Esophagus muscularis mucosa (tissue), 4 donors: Measurements from ENCODE around the gene OSBPL9. TPM values are rescaled to one million over a fixed set of nuclear protein-coding genes. Genes with fewer than 3 reads are reported as not detected.

Experiments used
- DNase-seq: peaks from one replicate; pipeline ENCODE4 v3.0.0-alpha.2; 2017; ENCODE audit errors: extremely low spot score
- H3K27ac ChIP-seq, 4 donors: fragments of 200-600 bp; sonication (generic); replicated peaks in 1 of 4; 1 replicate in 3 of 4; 2 replicates in 1 of 4; pipeline ENCODE4 v1.5.1; 2016 to 2019; ENCODE audit warnings: mild to moderate bottlenecking in 1 of 4
- H3K27me3 ChIP-seq, 4 donors: fragments of 200-600 bp; sonication (generic); one replicate each; pipeline versions ENCODE4 v1.5.1 to v1.6.0; 2016 to 2019
- H3K36me3 ChIP-seq, 4 donors: fragments of 200-600 bp; sonication (generic); one replicate each; pipeline ENCODE4 v1.5.1; 2016 to 2019
- H3K4me1 ChIP-seq, 4 donors: fragments of 200-600 bp; sonication (generic); one replicate each; pipeline ENCODE4 v1.5.1; 2016 to 2019
- H3K4me3 ChIP-seq, 4 donors: fragments of 200-600 bp; sonication (generic); 1 replicate in 2 of 4; 2 replicates in 2 of 4; pipeline ENCODE4 v1.5.1; 2016 to 2019; ENCODE audit warnings: mild to moderate bottlenecking in 4 of 4, moderate library complexity in 1 of 4
- H3K9me3 ChIP-seq, 4 donors: fragments of 200-600 bp; sonication (generic); 1 replicate in 3 of 4; 2 replicates in 1 of 4; pipeline ENCODE4 v1.5.1; 2016 to 2019
- CTCF ChIP-seq, 3 experiments: fragments of 200-600 bp in 2 of 3; fragments of 450-650 bp in 1 of 3; sonication (generic) in 2 of 3; IDR thresholded peaks; one replicate each; pipeline ENCODE4 v1.5.1; 2017 to 2019; ENCODE audit warnings: antibody characterized with exemption in 3 of 3, mild to moderate bottlenecking in 2 of 3, moderate library complexity in 1 of 3
- EP300 ChIP-seq: sonication (generic); formaldehyde crosslinking; IDR thresholded peaks from one replicate; pipeline ENCODE4 v1.6.1; 2017; ENCODE audit warnings: antibody characterized with exemption
- POLR2A ChIP-seq: fragments of 450-650 bp; IDR thresholded peaks from one replicate; pipeline ENCODE4 v1.6.1; 2017; ENCODE audit warnings: antibody characterized with exemption, moderate library complexity, mild to moderate bottlenecking, low read depth
- POLR2AphosphoS5 ChIP-seq, 2 donors: sonication (generic); formaldehyde crosslinking; IDR thresholded peaks; one replicate each; pipeline ENCODE4 v1.6.1; 2017; ENCODE audit warnings: antibody characterized with exemption in 2 of 2
- WGBS: methylation state at CpG from one replicate; pipeline ENCODE4 v1.1.5; 2018; 5-methylcytosine and 5-hydroxymethylcytosine counted together
- intact Hi-C: fragments of 100-400 bp; cut with DNase I; formaldehyde crosslinking; loops from one replicate; pipeline ENCODE4 v1.15.1; 2023
- total RNA-seq, 4 donors: library from RNA; depleted of rRNA; stranded (reverse); fragments of >200 nt; gene quantifications; one replicate each; pipeline versions ENCODE4 v1.1.0 to v1.2.1, GENCODE V29; 2016

The OSBPL9 gene
- total RNA-seq, 4 donors from 2014 or later = 66.8 to 84.5 (median 75.9) TPM

- DNase-seq = no peak
- Histone ChIP-seq H3K36me3 (peaks cover 0 to 31% (median 18%) of the 10 kb centered on the region in 4 donors), H3K27ac (no peak overlapping the region), H3K9me3 (peaks cover 0 to 3% (median 0%) of the 10 kb centered on the region in 4 donors), H3K27me3 (no peaks in the 10 kb centered on the region), H3K4me3 (no peak overlapping the region), H3K4me1 (no peaks in the 10 kb centered on the region)
- intact Hi-C loops = no loop called here
- 93% methylated on average over 3 of the region's 3 CpGs for WGBS
- TF ChIP-seq EP300 = no peak
These were observed 133.3 kb downstream of the OSBPL9 start for GRCh38 chr1:51750218-51750617.

- no peak for DNase-seq
- 100% methylated on average over 1 of the region's 1 CpG for WGBS
- H3K27ac ChIP-seq = no peak overlapping the region
- H3K9me3 ChIP-seq = peaks cover 0 to 3% (median 0%) of the 10 kb centered on the region in 4 donors
- intact Hi-C loops = no loop called here
- peaks cover 0 to 33% (median 19%) of the 10 kb centered on the region in 4 donors for H3K36me3 ChIP-seq
- no peak overlapping the region for H3K4me3 ChIP-seq
- H3K27me3 ChIP-seq = no peaks in the 10 kb centered on the region
- TF ChIP-seq EP300 = no peak
- TF ChIP-seq POLR2A = no peak
- no peak for TF ChIP-seq CTCF (IDR thresholded peaks at IDR 0.05)
- TF ChIP-seq POLR2AphosphoS5 (IDR thresholded peaks at IDR 0.05) = no peak
- no peaks in the 10 kb centered on the region for H3K4me1 ChIP-seq
These were observed 133.8 kb downstream of the OSBPL9 start for GRCh38 chr1:51750729-51751128.

- Histone ChIP-seq H3K27me3 (no peaks in the 10 kb centered on the region), H3K4me1 (no peaks in the 10 kb centered on the region), H3K4me3 (no peak overlapping the region), H3K36me3 (peaks cover 0 to 38% (median 19%) of the 10 kb centered on the region in 4 donors), H3K27ac (no peak overlapping the region), H3K9me3 (peaks cover 0 to 3% (median 0%) of the 10 kb centered on the region in 4 donors)
- no peak for DNase-seq
- intact Hi-C loops = no loop called here
- TF ChIP-seq POLR2AphosphoS5 (IDR thresholded peaks at IDR 0.05) (no peak), EP300 (no peak), CTCF (IDR thresholded peaks at IDR 0.05) (no peak), POLR2A (no peak)
- whole genome bisulfite sequencing = 95% methylated on average over 11 of the region's 11 CpGs
These were observed 135.4 kb downstream of the OSBPL9 start for GRCh38 chr1:51752073-51752948.

- intact Hi-C loops = no loop called here
- H3K27me3 ChIP-seq = no peaks in the 10 kb centered on the region
- TF ChIP-seq EP300 = no peak
- TF ChIP-seq POLR2AphosphoS5 (IDR thresholded peaks at IDR 0.05) = no peak
- TF ChIP-seq POLR2A = no peak
- no peak for TF ChIP-seq CTCF (IDR thresholded peaks at IDR 0.05)
- no peak overlapping the region for H3K27ac ChIP-seq
- peaks cover 0 to 3% (median 0%) of the 10 kb centered on the region in 4 donors for H3K9me3 ChIP-seq
- peaks cover 0 to 28% (median 14%) of the 10 kb centered on the region in 4 donors for H3K36me3 ChIP-seq
- H3K4me3 ChIP-seq = no peak overlapping the region
- H3K4me1 ChIP-seq = no peaks in the 10 kb centered on the region
- DNase-seq = no peak
These were observed 137.1 kb downstream of the OSBPL9 start for GRCh38 chr1:51753969-51754368.

- intact Hi-C loops = no loop called here
- Histone ChIP-seq H3K4me1 (no peaks in the 10 kb centered on the region), H3K27ac (no peak overlapping the region), H3K4me3 (no peak overlapping the region), H3K27me3 (no peaks in the 10 kb centered on the region), H3K9me3 (peaks cover 0 to 3% (median 0%) of the 10 kb centered on the region in 4 donors), H3K36me3 (peaks cover 0 to 28% (median 12%) of the 10 kb centered on the region in 4 donors)
- DNase-seq = no peak
- 97% methylated on average over 3 of the region's 3 CpGs for WGBS
- no peak for TF ChIP-seq EP300
These were observed 137.8 kb downstream of the OSBPL9 start for GRCh38 chr1:51754666-51755065.

- 97% methylated on average over 7 of the region's 7 CpGs for WGBS
- Histone ChIP-seq H3K36me3 (peaks cover 0 to 28% (median 14%) of the 10 kb centered on the region in 4 donors), H3K4me3 (no peak overlapping the region), H3K9me3 (peaks cover 0 to 3% (median 0%) of the 10 kb centered on the region in 4 donors), H3K27ac (no peak overlapping the region), H3K27me3 (no peaks in the 10 kb centered on the region), H3K4me1 (no peaks in the 10 kb centered on the region)
- no peak for DNase-seq
- intact Hi-C loops = no loop called here
- TF ChIP-seq EP300 = no peak
- TF ChIP-seq CTCF (IDR thresholded peaks at IDR 0.05) = no peak
- TF ChIP-seq POLR2A = no peak
- TF ChIP-seq POLR2AphosphoS5 (IDR thresholded peaks at IDR 0.05) = no peak
These were observed 138.5 kb downstream of the OSBPL9 start for GRCh38 chr1:51755437-51755836.
